Measurements from ENCODE around the gene HARS1. TPM values are rescaled to one million over a fixed set of nuclear protein-coding genes. Genes with fewer than 3 reads are reported as not detected.

The HARS1 gene
- total and polyA plus RNA-seq, 2 of the 13 experiments (the other 11 are each of a cell fraction or from before 2014, with no cell fraction given), result 36.9 to 66.2 TPM

- TF ChIP-seq THAP11 (CRISPR knock-in tag; IDR thresholded peaks at IDR 0.05) (peak; percentile 89), ZMAT5 (CRISPR knock-in tag; IDR thresholded peaks at IDR 0.05; ENCODE audit: borderline replicate concordance, low read depth) (no peak), PPARG (CRISPR knock-in tag; conservative IDR thresholded peaks at IDR 0.05) (peak; percentile 60; the same call in 1 of the 2 replicates), ZNF569 (CRISPR knock-in tag; IDR thresholded peaks at IDR 0.05; ENCODE audit: borderline replicate concordance) (no peak), FOXP1 (IDR thresholded peaks at IDR 0.05) (no peak), FOXP1 (CRISPR knock-in tag; IDR thresholded peaks at IDR 0.05) (no peak), PRDM4 (CRISPR knock-in tag; IDR thresholded peaks at IDR 0.05; ENCODE audit: borderline replicate concordance) (no peak), KDM1A (CRISPR knock-in tag; IDR thresholded peaks at IDR 0.05) (no peak), ZNF30 (CRISPR knock-in tag; IDR thresholded peaks at IDR 0.05) (no peak), ZNF749 (CRISPR knock-in tag; IDR thresholded peaks at IDR 0.05; ENCODE audit: borderline replicate concordance) (no peak), SOX13 (IDR thresholded peaks at IDR 0.05) (no peak), SOX13 (CRISPR knock-in tag; conservative IDR thresholded peaks at IDR 0.05 in 1 of 2, IDR thresholded peaks at IDR 0.05 in 1 of 2) (peak in 1 of 2 experiments; percentile 63; a peak in 1 of 4 replicates), GPN1 (CRISPR knock-in tag; IDR thresholded peaks at IDR 0.05; ENCODE audit: borderline replicate concordance) (no peak), ZNF251 (CRISPR knock-in tag; IDR thresholded peaks at IDR 0.05) (no peak), NFATC3 (CRISPR knock-in tag; IDR thresholded peaks at IDR 0.05) (0 out of 2 replicates have a peak, but pooled peaks have one; percentile 59), RERE (CRISPR knock-in tag; IDR thresholded peaks at IDR 0.05; ENCODE audit: low read depth) (0 out of 2 replicates have a peak, but pooled peaks have one; percentile 25), MIER2 (CRISPR knock-in tag; IDR thresholded peaks at IDR 0.05) (no peak), PATZ1 (CRISPR knock-in tag; IDR thresholded peaks at IDR 0.05) (peak; percentile 47; the same call in 1 of the 2 replicates), AGO1 (IDR thresholded peaks at IDR 0.05; ENCODE audit: low read depth, low read length, poor library complexity, severe bottlenecking) (peak; percentile 57), HNRNPUL1 (IDR thresholded peaks at IDR 0.05; ENCODE audit: low read depth, low read length) (no peak)
These were observed 26.6 kb downstream of the HARS1 start, which contains the start of gene WDR55 (continued) for GRCh38 chr5:140664359-140665119.
